ENCODE results near the gene NTM.
A peak's percentile ranks its signal among the peaks of the same experiment; 100 is the strongest.

The NTM gene

GRCh38 chr11:131694526-131695424, 324.4 kb downstream of the NTM start:
- peak; percentile 33 for DNase-seq

- DNase-seq, result peak; percentile 49
Measured at GRCh38 chr11:131695889-131696429, 325.5 kb downstream of the NTM start.

- no peak for DNase-seq
Measured at GRCh38 chr11:131696690-131697089, 326.3 kb downstream of the NTM start.

- no peak for DNase-seq
Measured at GRCh38 chr11:131703311-131703710, 332.9 kb downstream of the NTM start.

GRCh38 chr11:131704682-131705081, 334.3 kb downstream of the NTM start:
- no peak for DNase-seq

- no peak for DNase-seq
Measured at GRCh38 chr11:131710511-131710910, 340.1 kb downstream of the NTM start.

GRCh38 chr11:131712897-131713296, 342.5 kb downstream of the NTM start:
- DNase-seq, result no peak

- no peak for DNase-seq
Measured at GRCh38 chr11:131713529-131714134, 343.2 kb downstream of the NTM start.

- no peak for DNase-seq
Measured at GRCh38 chr11:131717616-131718015, 347.2 kb downstream of the NTM start.

- DNase-seq, result peak; percentile 18
Measured at GRCh38 chr11:131723088-131723487, 352.7 kb downstream of the NTM start.

GRCh38 chr11:131724436-131724975, 354.1 kb downstream of the NTM start:
- DNase-seq, result peak; percentile 11

GRCh38 chr11:131734871-131735270, 364.5 kb downstream of the NTM start:
- DNase-seq, result no peak

- no peak for DNase-seq
Measured at GRCh38 chr11:131737357-131737756, 366.9 kb downstream of the NTM start.

GRCh38 chr11:131739243-131739882, 368.9 kb downstream of the NTM start:
- DNase-seq, result no peak

- no peak for DNase-seq
Measured at GRCh38 chr11:131744847-131745246, 374.4 kb downstream of the NTM start.

GRCh38 chr11:131745405-131745804, 375.0 kb downstream of the NTM start:
- DNase-seq, result no peak

GRCh38 chr11:131746201-131746600, 375.8 kb downstream of the NTM start:
- DNase-seq, result no peak

- DNase-seq, result peak; percentile 17
Measured at GRCh38 chr11:131748151-131749050, 378.0 kb downstream of the NTM start.

GRCh38 chr11:131749101-131749500, 378.7 kb downstream of the NTM start:
- no peak for DNase-seq

GRCh38 chr11:131750152-131750551, 379.7 kb downstream of the NTM start:
- DNase-seq, result no peak

- no peak for DNase-seq
Measured at GRCh38 chr11:131750692-131751091, 380.3 kb downstream of the NTM start.

GRCh38 chr11:131754671-131755070, 384.3 kb downstream of the NTM start:
- no peak for DNase-seq
